Keratinocyte (primary cell): Measurements from ENCODE around the gene CD79A. TPM values are rescaled to one million over a fixed set of nuclear protein-coding genes. Genes with fewer than 3 reads are reported as not detected.

Source experiments
- DNase-seq: peaks from one replicate; pipeline ENCODE4 v3.0.0-alpha.2; 2011; ENCODE audit warnings: low read depth, missing footprints, low spot score
- FAIRE-seq: peaks from 2 replicates; lab custom pipeline; 2011; peaks lifted over from hg19 to GRCh38; lab: Jason Lieb, UNC
- H2AFZ ChIP-seq: 2 replicates; pipeline ENCODE4 v1.6.0; 2012; ENCODE audit warnings: low read length, control low read depth, inconsistent platforms; ENCODE audit not compliant: control insufficient read depth
- H3K27ac ChIP-seq: 2 replicates; pipeline ENCODE4 v1.5.1; 2011; ENCODE audit warnings: low read length; ENCODE audit not compliant: control insufficient read depth, insufficient read depth
- H3K27me3 ChIP-seq: 3 replicates; pipeline ENCODE4 v1.6.0; 2011; ENCODE audit warnings: low read length; ENCODE audit not compliant: control insufficient read depth, insufficient read depth; ENCODE audit errors: extremely low read depth
- H3K36me3 ChIP-seq, 2 experiments: 2 replicates in 1 of 2; 3 replicates in 1 of 2; pipeline ENCODE4 v1.5.1; 2011; ENCODE audit warnings: low read length in 2 of 2, mild to moderate bottlenecking in 1 of 2; ENCODE audit not compliant: control insufficient read depth in 2 of 2, insufficient read depth in 2 of 2; ENCODE audit errors: extremely low read depth in 1 of 2
- H3K4me1 ChIP-seq: 3 replicates; pipeline ENCODE4 v1.5.1; 2011; ENCODE audit warnings: low read length; ENCODE audit not compliant: control insufficient read depth, insufficient read depth; ENCODE audit errors: extremely low read depth
- H3K4me2 ChIP-seq: 3 replicates; pipeline ENCODE4 v1.6.0; 2011; ENCODE audit warnings: low read depth, low read length; ENCODE audit not compliant: control insufficient read depth, insufficient read depth; ENCODE audit errors: extremely low read depth
- H3K4me3 ChIP-seq, 3 experiments: fragments of 200-600 bp in 1 of 3; sonication (generic) in 1 of 3; 2 replicates in 2 of 3; 3 replicates in 1 of 3; pipeline ENCODE4 v1.5.1; 2011 to 2016; ENCODE audit warnings: low read length in 3 of 3, mild to moderate bottlenecking in 3 of 3, control low read depth in 2 of 3, inconsistent platforms in 1 of 3, low read depth in 1 of 3, mixed read lengths in 1 of 3, mixed run types in 1 of 3, moderate library complexity in 1 of 3; ENCODE audit not compliant: control insufficient read depth in 2 of 3, insufficient read depth in 2 of 3; ENCODE audit errors: extremely low read depth in 1 of 3
- H3K79me2 ChIP-seq: 2 replicates; pipeline ENCODE4 v1.6.0; 2012; ENCODE audit warnings: low read length; ENCODE audit not compliant: control insufficient read depth, insufficient read depth
- H3K9ac ChIP-seq: 3 replicates; pipeline ENCODE4 v1.6.0; 2011; ENCODE audit warnings: low read length; ENCODE audit not compliant: control insufficient read depth, insufficient read depth; ENCODE audit errors: extremely low read depth
- H3K9me1 ChIP-seq: 3 replicates; pipeline ENCODE4 v1.6.0; 2011; ENCODE audit warnings: low read length; ENCODE audit not compliant: control insufficient read depth, insufficient read depth; ENCODE audit errors: extremely low read depth
- H3K9me3 ChIP-seq: 2 replicates; pipeline ENCODE4 v1.5.1; 2012; ENCODE audit warnings: low read depth, low read length; ENCODE audit not compliant: control insufficient read depth
- H4K20me1 ChIP-seq: 3 replicates; pipeline ENCODE4 v1.6.0; 2011; ENCODE audit warnings: low read length; ENCODE audit not compliant: control insufficient read depth, insufficient read depth; ENCODE audit errors: extremely low read depth
- CTCF ChIP-seq, 3 experiments: IDR thresholded peaks in 1 of 3; conservative IDR thresholded peaks in 1 of 3; optimal IDR thresholded peaks in 1 of 3; 2 replicates in 2 of 3; 3 replicates in 1 of 3; pipeline versions ENCODE3 to v1.5.1; 2011; ENCODE audit warnings: low read length in 3 of 3, mild to moderate bottlenecking in 3 of 3, moderate library complexity in 2 of 3, control low read depth in 1 of 3, inconsistent platforms in 1 of 3; ENCODE audit not compliant: insufficient read depth in 2 of 3; ENCODE audit errors: extremely low read depth in 1 of 3
- EZH2 ChIP-seq: IDR thresholded peaks from one replicate; pipeline ENCODE4 v1.6.1; 2012; ENCODE audit warnings: inconsistent platforms, mild to moderate bottlenecking, low read length, moderate library complexity
- dilution Hi-C: fragments of 300-500 bp; cut with MboI; formaldehyde crosslinking; loops from one replicate; pipeline ENCODE4 v1.7.0; 2020; ENCODE audit warnings: low sequenced_read_pairs; ENCODE audit not compliant: extremely low pct_ligation_motif_present
- polyA plus RNA-seq, 5 experiments: library from polyadenylated mRNA; depleted of rRNA in 3 of 5; stranded (reverse) in 3 of 5; stranded (forward) in 1 of 5; unstranded in 1 of 5; fragments of >200 nt; gene quantifications; 1 replicate in 1 of 5; 2 replicates in 3 of 5; 3 replicates in 1 of 5; pipeline versions ENCODE4 v1.2.1 to v1.2.3, GENCODE V29; 2011 to 2012; ENCODE audit warnings: missing spikeins in 2 of 5, low read depth in 1 of 5, low replicate concordance in 1 of 5

Gene CD79A
- polyA plus RNA-seq, 1 donor (not counting 4 experiments of a cell fraction or from before 2014, with no cell fraction given) = 0.07 TPM

GRCh38 chr19:41927497-41928192 is 50.6 kb downstream of the CD79A start:
- no peak for FAIRE-seq
- dilution Hi-C loops = no loop called here
- Histone ChIP-seq H3K9me3 (no peaks in the 10 kb centered on the region), H4K20me1 (peaks cover 6% of the 10 kb centered on the region), H3K4me1 (peaks cover 6% of the 10 kb centered on the region), H3K27me3 (peaks cover 94% of the 10 kb centered on the region), H3K4me3 (peak overlapping the region in 2 of 3 experiments; percentile 29 to 56), H3K9ac (no peak overlapping the region), H3K36me3 (no peaks in the 10 kb centered on the region), H2AFZ (no peak overlapping the region), H3K27ac (no peak overlapping the region), H3K4me2 (peak overlapping the region; percentile 91), H3K79me2 (no peaks in the 10 kb centered on the region), H3K9me1 (no peaks in the 10 kb centered on the region)
- DNase-seq = no peak
- TF ChIP-seq CTCF (optimal IDR thresholded peaks at IDR 0.05 in 1 of 3, IDR thresholded peaks at IDR 0.05 in 1 of 3, conservative IDR thresholded peaks at IDR 0.05 in 1 of 3; ENCODE audit: extremely low read depth in 1 of 3, insufficient read depth in 2 of 3, low read length in 3 of 3) = no peak
- peak; percentile 78 for TF ChIP-seq EZH2

GRCh38 chr19:41928221-41928683 is 51.2 kb downstream of the CD79A start, which contains the start of gene ERFL:
ERFL (minus strand) TSS chr19:41928449; CDS start chr19:41912919, 15,530 bp downstream.
- H3K9me3 ChIP-seq = no peaks in the 10 kb centered on the region
- no peak for FAIRE-seq
- peaks cover 93% of the 10 kb centered on the region for H3K27me3 ChIP-seq
- H3K9ac ChIP-seq = no peak within 1 kb of the TSS
- no peak for DNase-seq
- H3K4me1 ChIP-seq = peaks cover 6% of the 10 kb centered on the region
- no peak within 1 kb of the TSS for H3K27ac ChIP-seq
- dilution Hi-C loops = no loop called here
- peak within 1 kb of the TSS; percentile 29 to 62 (median 56) for H3K4me3 ChIP-seq
- H2AFZ ChIP-seq = peak within 1 kb of the TSS; percentile 80
- TF ChIP-seq EZH2 = no peak
- TF ChIP-seq CTCF (optimal IDR thresholded peaks at IDR 0.05 in 1 of 3, IDR thresholded peaks at IDR 0.05 in 1 of 3, conservative IDR thresholded peaks at IDR 0.05 in 1 of 3; ENCODE audit: extremely low read depth in 1 of 3, insufficient read depth in 2 of 3, low read length in 3 of 3) = peak in 1 of 3 experiments; percentile 13
- no peaks in the 10 kb centered on the region for H3K36me3 ChIP-seq
- peak within 1 kb of the TSS; percentile 91 for H3K4me2 ChIP-seq
- H3K79me2 ChIP-seq = no peaks in the 10 kb centered on the region
- no peaks in the 10 kb centered on the region for H3K9me1 ChIP-seq
- H4K20me1 ChIP-seq = peaks cover 6% of the 10 kb centered on the region
